Endothelial cell of umbilical vein (primary cell): ENCODE results near the gene PALM. TPM values are rescaled to one million over a fixed set of nuclear protein-coding genes. Genes with fewer than 3 reads are reported as not detected.

Source experiments
- BruUV-seq: library from RNA; stranded (reverse); fragments of 400-500 nt; replicated peaks from 2 replicates; lab custom pipeline; 2021; lab: Mats Ljungman, UMichigan
- CTCF ChIA-PET: fragments of 300-600, 350-600 bp; sonication (Branson Sonifier 250); formaldehyde crosslinking; loops from one replicate; lab custom pipeline; 2021; ENCODE audit warnings: antibody characterized with exemption, inconsistent platforms; lab: Charles Lee
- POLR2A ChIA-PET: fragments of 300-600, 350-600 bp; sonication (Branson Sonifier 250); formaldehyde crosslinking; loops from one replicate; lab custom pipeline; 2021; ENCODE audit warnings: antibody characterized with exemption, inconsistent platforms; lab: Charles Lee
- DNase-seq: peaks from one replicate; pipeline ENCODE4 v3.0.0-alpha.2; 2011; ENCODE audit warnings: low read depth, low spot score
- FAIRE-seq: peaks from 2 replicates; lab custom pipeline; 2011; peaks lifted over from hg19 to GRCh38; lab: Jason Lieb, UNC
- H2AFZ ChIP-seq: 2 replicates; pipeline ENCODE4 v1.6.0; 2012; ENCODE audit warnings: low read depth, low read length, control low read depth, inconsistent platforms
- H3K27ac ChIP-seq: 2 replicates; pipeline ENCODE4 v1.5.1; 2011; ENCODE audit warnings: low read depth, mild to moderate bottlenecking, control low read depth, low read length, moderate library complexity; ENCODE audit not compliant: insufficient read depth
- H3K27me3 ChIP-seq, 2 experiments: 2 replicates each; pipeline versions ENCODE4 v1.6.0 to v1.6.1; 2011; ENCODE audit warnings: low read length in 2 of 2, mixed read lengths in 1 of 2; ENCODE audit not compliant: control insufficient read depth in 2 of 2, insufficient read depth in 2 of 2
- H3K36me3 ChIP-seq, 2 experiments: 2 replicates in 1 of 2; 3 replicates in 1 of 2; pipeline ENCODE4 v1.5.1; 2011; ENCODE audit warnings: low read length in 2 of 2, mild to moderate bottlenecking in 1 of 2, moderate library complexity in 1 of 2; ENCODE audit not compliant: control insufficient read depth in 2 of 2, insufficient read depth in 2 of 2; ENCODE audit errors: extremely low read depth in 1 of 2
- H3K4me1 ChIP-seq: 3 replicates; pipeline ENCODE4 v1.5.1; 2011; ENCODE audit warnings: mild to moderate bottlenecking, low read length; ENCODE audit not compliant: control insufficient read depth, insufficient read depth; ENCODE audit errors: extremely low read depth
- H3K4me2 ChIP-seq: 2 replicates; pipeline ENCODE4 v1.6.1; 2011; ENCODE audit warnings: low read length, control low read depth, mixed read lengths; ENCODE audit not compliant: insufficient read depth
- H3K4me3 ChIP-seq, 3 experiments: fragments of 200-600 bp in 1 of 3; sonication (generic), shearing (Covaris generic) in 1 of 3; replicated peaks in 1 of 3; 2 replicates each; pipeline ENCODE4 v1.5.1; 2011 to 2016; ENCODE audit warnings: control low read depth in 3 of 3, low read length in 3 of 3, mild to moderate bottlenecking in 2 of 3, inconsistent platforms in 1 of 3, low read depth in 1 of 3, moderate library complexity in 1 of 3; ENCODE audit not compliant: insufficient read depth in 1 of 3
- H3K79me2 ChIP-seq: 2 replicates; pipeline ENCODE4 v1.6.0; 2012; ENCODE audit warnings: low read length, inconsistent platforms; ENCODE audit not compliant: control insufficient read depth, insufficient read depth
- H3K9ac ChIP-seq: replicated peaks from 2 replicates; pipeline ENCODE3; 2011; ENCODE audit warnings: low read length, control low read depth; ENCODE audit not compliant: insufficient read depth; ENCODE audit errors: extremely low read depth
- H3K9me1 ChIP-seq: replicated peaks from 3 replicates; pipeline ENCODE4 v1.6.0; 2011; ENCODE audit warnings: mild to moderate bottlenecking, low read length; ENCODE audit not compliant: control insufficient read depth, insufficient read depth; ENCODE audit errors: extremely low read depth
- H3K9me3 ChIP-seq: replicated peaks from 2 replicates; pipeline ENCODE4 v1.5.1; 2012; ENCODE audit warnings: low read length, inconsistent platforms; ENCODE audit not compliant: control insufficient read depth, insufficient read depth
- H4K20me1 ChIP-seq: replicated peaks from 2 replicates; pipeline ENCODE3; 2011; ENCODE audit warnings: mild to moderate bottlenecking, low read length; ENCODE audit not compliant: control insufficient read depth, insufficient read depth; ENCODE audit errors: extremely low read depth
- EZH2 ChIP-seq: IDR thresholded peaks from 2 replicates; pipeline ENCODE4 v1.6.1; 2012; ENCODE audit warnings: borderline replicate concordance, low read depth, mild to moderate bottlenecking, moderate library complexity, low read length, inconsistent platforms; ENCODE audit not compliant: severe bottlenecking
- FOS ChIP-seq: IDR thresholded peaks from 2 replicates; pipeline ENCODE4 v1.6.1; 2011; ENCODE audit warnings: mild to moderate bottlenecking, low read length, moderate library complexity, borderline replicate concordance; ENCODE audit not compliant: insufficient read depth
- GATA2 ChIP-seq: IDR thresholded peaks from 2 replicates; pipeline ENCODE4 v1.7.0; 2011; ENCODE audit warnings: low read depth, mild to moderate bottlenecking, moderate library complexity, mixed read lengths, low read length; ENCODE audit not compliant: insufficient read length, insufficient read depth
- JUN ChIP-seq: IDR thresholded peaks from 2 replicates; pipeline ENCODE4 v1.6.1; 2011; ENCODE audit warnings: borderline replicate concordance, low read depth; ENCODE audit not compliant: insufficient read length, insufficient read depth
- MYC ChIP-seq: IDR thresholded peaks from one replicate; pipeline ENCODE4 v1.6.1; 2011; ENCODE audit warnings: mild to moderate bottlenecking, low read depth, low read length
- POLR2A ChIP-seq: IDR thresholded peaks from 2 replicates; pipeline ENCODE4 v1.6.1; 2012; ENCODE audit warnings: low read depth, mild to moderate bottlenecking, control low read depth, low read length
- POLR2AphosphoS5 ChIP-seq: IDR thresholded peaks from 2 replicates; pipeline ENCODE4 v1.6.1; 2012; ENCODE audit warnings: low read depth, mild to moderate bottlenecking, control low read depth, low read length, moderate library complexity; ENCODE audit not compliant: insufficient read depth
- dilution Hi-C: fragments of 300-500 bp; cut with MboI; formaldehyde crosslinking; loops from one replicate; pipeline ENCODE4 v1.15.0; 2019; ENCODE audit warnings: low sequenced_read_pairs; ENCODE audit not compliant: extremely low pct_ligation_motif_present
- intact Hi-C: fragments of 100-400 bp; cut with micrococcal nuclease; formaldehyde crosslinking; loops from one replicate; pipeline ENCODE4 v1.10.0; 2022
- polyA plus RNA-seq, 4 experiments: library from polyadenylated mRNA; depleted of rRNA in 3 of 4; stranded (reverse) in 3 of 4; unstranded in 1 of 4; fragments of >200 nt; gene quantifications; 2 replicates each; pipeline versions ENCODE4 v1.2.1 to v1.2.3, GENCODE V29; 2011 to 2012; ENCODE audit warnings: missing spikeins in 1 of 4
- total RNA-seq: library from RNA; stranded (reverse); gene quantifications from 2 replicates; pipeline ENCODE4 v1.2.3, GENCODE V29; 2021
- TF ChIP-seq, protein P1 (sequence below): IDR thresholded peaks from 2 replicates; pipeline ENCODE4 v1.6.1; 2011; ENCODE audit not compliant: insufficient read depth, insufficient read length
- TF ChIP-seq, protein P2 (sequence below), 2 donors: IDR thresholded peaks; 1 replicate in 1 of 2; 2 replicates in 1 of 2; pipeline ENCODE4 v1.5.1; 2011; ENCODE audit warnings: low read length in 2 of 2, mild to moderate bottlenecking in 2 of 2, moderate library complexity in 2 of 2, control low read depth in 1 of 2, inconsistent platforms in 1 of 2, low read depth in 1 of 2; ENCODE audit not compliant: insufficient read depth in 1 of 2; ENCODE audit errors: extremely low read depth in 1 of 2

The PALM gene
- total and polyA plus RNA-seq, 2 donors (not counting 3 experiments of a cell fraction or from before 2014, with no cell fraction given): 3.9 to 31.8 TPM

DNA sequence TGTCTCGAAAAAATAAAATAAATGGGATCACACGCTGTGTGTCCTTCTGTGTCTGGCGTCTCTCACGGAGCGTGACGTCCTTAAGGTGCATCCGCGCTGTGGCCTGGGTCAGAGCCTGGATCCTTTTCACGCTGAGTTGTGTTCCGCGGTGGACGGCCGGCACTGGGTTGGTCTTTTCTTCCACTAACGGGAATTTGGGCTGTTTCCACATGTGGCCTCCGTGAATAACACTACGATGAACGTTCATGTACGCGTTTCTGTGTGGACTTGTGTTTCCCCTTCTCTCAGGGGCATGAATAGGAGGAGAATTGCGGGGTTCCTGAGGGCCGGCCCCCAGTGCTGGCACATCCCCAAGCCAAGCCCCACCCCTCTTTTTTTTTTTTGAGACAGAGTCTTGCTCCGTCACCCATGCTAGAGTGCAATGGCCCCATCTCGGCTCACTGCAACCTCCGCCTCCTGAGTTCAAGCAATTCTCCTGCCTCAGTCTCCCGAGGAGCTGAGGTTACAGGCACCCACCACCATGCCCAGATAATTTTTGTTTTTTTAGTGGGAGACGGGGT lies 82.4 kb downstream of the PALM start:
- DNase-seq (no peak), FAIRE-seq (no peak)
- ChIA-PET CTCF (interaction anchor here (2.1 kb wide), 1 partner anchor 21 kb away, joined by 6 read pairs; no protein-coding TSS in a partner anchor), POLR2A (no interaction called here)
- Histone ChIP-seq H3K27ac (no peak overlapping the region), H3K36me3 (no peaks in the 10 kb centered on the region), H3K27me3 (no peaks in the 10 kb centered on the region), H3K9me3 (no peaks in the 10 kb centered on the region), H3K79me2 (no peaks in the 10 kb centered on the region), H4K20me1 (no peaks in the 10 kb centered on the region), H2AFZ (no peak overlapping the region), H3K4me2 (no peak overlapping the region), H3K4me1 (peaks cover 25% of the 10 kb centered on the region), H3K9me1 (no peaks in the 10 kb centered on the region), H3K4me3 (no peak overlapping the region), H3K9ac (no peak overlapping the region)
- dilution Hi-C loops (no loop called here), intact Hi-C loops (loop anchor here (10.0 kb wide), 1 partner anchor 454 kb away; the partner anchor contains the start of genes ATP5F1D and MIDN)
- no TSS peak for BruUV-seq
- TF ChIP-seq POLR2A (no peak), FOS (no peak), POLR2AphosphoS5 (no peak), EZH2 (no peak), GATA2 (no peak), MYC (no peak), JUN (no peak)
- TF ChIP-seq, protein P1, sequence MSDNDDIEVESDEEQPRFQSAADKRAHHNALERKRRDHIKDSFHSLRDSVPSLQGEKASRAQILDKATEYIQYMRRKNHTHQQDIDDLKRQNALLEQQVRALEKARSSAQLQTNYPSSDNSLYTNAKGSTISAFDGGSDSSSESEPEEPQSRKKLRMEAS: no peak
- TF ChIP-seq, protein P2, sequence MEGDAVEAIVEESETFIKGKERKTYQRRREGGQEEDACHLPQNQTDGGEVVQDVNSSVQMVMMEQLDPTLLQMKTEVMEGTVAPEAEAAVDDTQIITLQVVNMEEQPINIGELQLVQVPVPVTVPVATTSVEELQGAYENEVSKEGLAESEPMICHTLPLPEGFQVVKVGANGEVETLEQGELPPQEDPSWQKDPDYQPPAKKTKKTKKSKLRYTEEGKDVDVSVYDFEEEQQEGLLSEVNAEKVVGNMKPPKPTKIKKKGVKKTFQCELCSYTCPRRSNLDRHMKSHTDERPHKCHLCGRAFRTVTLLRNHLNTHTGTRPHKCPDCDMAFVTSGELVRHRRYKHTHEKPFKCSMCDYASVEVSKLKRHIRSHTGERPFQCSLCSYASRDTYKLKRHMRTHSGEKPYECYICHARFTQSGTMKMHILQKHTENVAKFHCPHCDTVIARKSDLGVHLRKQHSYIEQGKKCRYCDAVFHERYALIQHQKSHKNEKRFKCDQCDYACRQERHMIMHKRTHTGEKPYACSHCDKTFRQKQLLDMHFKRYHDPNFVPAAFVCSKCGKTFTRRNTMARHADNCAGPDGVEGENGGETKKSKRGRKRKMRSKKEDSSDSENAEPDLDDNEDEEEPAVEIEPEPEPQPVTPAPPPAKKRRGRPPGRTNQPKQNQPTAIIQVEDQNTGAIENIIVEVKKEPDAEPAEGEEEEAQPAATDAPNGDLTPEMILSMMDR (IDR thresholded peaks at IDR 0.05; ENCODE audit: extremely low read depth in 1 of 2, insufficient read depth in 1 of 2, low read depth in 1 of 2, low read length in 2 of 2): no peak
